ENCODE measurements around the gene SLC9A3.
A peak's percentile ranks its signal among the peaks of the same experiment; 100 is the strongest.

Gene SLC9A3

GRCh38 chr5:431001-431710 lies 93.1 kb downstream of the SLC9A3 start:
- peak; percentile 88 for TF ChIP-seq CTCF (IDR thresholded peaks at IDR 0.05; ENCODE audit: insufficient read depth, low read depth, low read length, missing control alignments)
- peak; percentile 75 for DNase-seq (ENCODE audit: low read depth)
- H3K4me3 ChIP-seq (ENCODE audit: low read depth, low read length) = no peak overlapping the region

- no peak for TF ChIP-seq CTCF (IDR thresholded peaks at IDR 0.05; ENCODE audit: insufficient read depth, low read depth, low read length, missing control alignments)
- DNase-seq (ENCODE audit: low read depth) = no peak
- H3K4me3 ChIP-seq (ENCODE audit: low read depth, low read length) = no peak overlapping the region
These were observed 93.9 kb downstream of the SLC9A3 start for GRCh38 chr5:430214-430925.

- no peak for DNase-seq (ENCODE audit: low read depth)
- no peak for TF ChIP-seq CTCF (IDR thresholded peaks at IDR 0.05; ENCODE audit: insufficient read depth, low read depth, low read length, missing control alignments)
- H3K4me3 ChIP-seq (ENCODE audit: low read depth, low read length) = no peak overlapping the region
These were observed 94.6 kb downstream of the SLC9A3 start for GRCh38 chr5:429453-430188.

GRCh38 chr5:428754-429452 lies 95.3 kb downstream of the SLC9A3 start:
- TF ChIP-seq CTCF (IDR thresholded peaks at IDR 0.05; ENCODE audit: insufficient read depth, low read depth, low read length, missing control alignments) = no peak
- no peak for DNase-seq (ENCODE audit: low read depth)
- no peak overlapping the region for H3K4me3 ChIP-seq (ENCODE audit: low read depth, low read length)

GRCh38 chr5:428219-428618 lies 96.0 kb downstream of the SLC9A3 start:
- DNase-seq (ENCODE audit: low read depth) = no peak
- no peak for TF ChIP-seq CTCF (IDR thresholded peaks at IDR 0.05; ENCODE audit: insufficient read depth, low read depth, low read length, missing control alignments)
- no peak overlapping the region for H3K4me3 ChIP-seq (ENCODE audit: low read depth, low read length)

GRCh38 chr5:427415-428087 lies 96.7 kb downstream of the SLC9A3 start:
- no peak overlapping the region for H3K4me3 ChIP-seq (ENCODE audit: low read depth, low read length)
- no peak for DNase-seq (ENCODE audit: low read depth)
- no peak for TF ChIP-seq CTCF (IDR thresholded peaks at IDR 0.05; ENCODE audit: insufficient read depth, low read depth, low read length, missing control alignments)

Data from GM12865 (cell line).